ENCODE results near the gene WNT3. TPM values are rescaled to one million over a fixed set of nuclear protein-coding genes. Genes with fewer than 3 reads are reported as not detected.

The WNT3 gene
- total RNA-seq, 1 donor from 2014 or later = 1.5 TPM

DNA sequence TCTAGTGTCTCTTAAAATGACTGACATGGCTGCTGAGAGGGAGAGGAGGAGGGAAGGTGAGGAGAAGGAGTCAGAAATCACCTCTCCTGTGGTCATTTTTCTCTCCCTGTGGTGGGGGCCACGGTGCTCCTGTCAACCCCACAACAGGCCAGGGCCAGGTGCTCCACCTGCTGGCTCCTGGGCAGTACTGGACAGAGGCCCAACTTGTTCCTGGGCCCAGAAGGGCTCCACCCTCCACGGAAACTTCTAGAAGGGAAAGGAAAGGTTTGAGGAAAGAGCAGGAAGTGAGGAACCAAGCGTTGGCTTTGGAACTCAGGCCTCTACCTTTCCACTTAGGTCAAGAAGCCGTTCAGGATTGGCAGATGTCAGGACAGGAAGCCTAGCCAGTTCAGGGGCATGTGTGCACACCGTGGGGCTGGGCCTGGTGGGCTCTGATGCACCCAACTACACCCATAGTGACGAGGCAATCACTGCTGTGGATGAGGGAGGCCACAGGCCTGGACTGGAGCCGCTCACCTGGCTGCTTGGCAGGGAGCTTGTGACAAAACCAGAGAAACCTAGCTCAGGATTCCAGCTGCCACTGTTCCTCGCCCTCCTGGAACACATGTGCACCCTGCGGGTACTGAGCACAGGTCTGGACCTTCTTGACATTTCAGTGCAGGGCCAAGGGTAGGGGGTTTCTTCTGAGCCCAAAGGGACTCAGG lies 36.1 kb downstream of the WNT3 start:
- intact Hi-C loops (cut with DNase I) = no loop called here
- Histone ChIP-seq H3K27ac (no peak overlapping the region), H3K27me3 (no peaks in the 10 kb centered on the region), H3K36me3 (no peaks in the 10 kb centered on the region), H3K4me1 (no peaks in the 10 kb centered on the region), H3K4me3 (no peak overlapping the region), H3K9me3 (no peaks in the 10 kb centered on the region)
- no peak for DNase-seq (ENCODE audit: extremely low spot score in 2 of 2)
- TF ChIP-seq, protein P1, sequence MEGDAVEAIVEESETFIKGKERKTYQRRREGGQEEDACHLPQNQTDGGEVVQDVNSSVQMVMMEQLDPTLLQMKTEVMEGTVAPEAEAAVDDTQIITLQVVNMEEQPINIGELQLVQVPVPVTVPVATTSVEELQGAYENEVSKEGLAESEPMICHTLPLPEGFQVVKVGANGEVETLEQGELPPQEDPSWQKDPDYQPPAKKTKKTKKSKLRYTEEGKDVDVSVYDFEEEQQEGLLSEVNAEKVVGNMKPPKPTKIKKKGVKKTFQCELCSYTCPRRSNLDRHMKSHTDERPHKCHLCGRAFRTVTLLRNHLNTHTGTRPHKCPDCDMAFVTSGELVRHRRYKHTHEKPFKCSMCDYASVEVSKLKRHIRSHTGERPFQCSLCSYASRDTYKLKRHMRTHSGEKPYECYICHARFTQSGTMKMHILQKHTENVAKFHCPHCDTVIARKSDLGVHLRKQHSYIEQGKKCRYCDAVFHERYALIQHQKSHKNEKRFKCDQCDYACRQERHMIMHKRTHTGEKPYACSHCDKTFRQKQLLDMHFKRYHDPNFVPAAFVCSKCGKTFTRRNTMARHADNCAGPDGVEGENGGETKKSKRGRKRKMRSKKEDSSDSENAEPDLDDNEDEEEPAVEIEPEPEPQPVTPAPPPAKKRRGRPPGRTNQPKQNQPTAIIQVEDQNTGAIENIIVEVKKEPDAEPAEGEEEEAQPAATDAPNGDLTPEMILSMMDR (IDR thresholded peaks at IDR 0.05) = no peak
- TF ChIP-seq POLR2A (IDR thresholded peaks at IDR 0.05) (no peak), POLR2AphosphoS5 (IDR thresholded peaks at IDR 0.05; ENCODE audit: insufficient read depth in 1 of 2, low read depth in 1 of 2) (no peak)

DNA sequence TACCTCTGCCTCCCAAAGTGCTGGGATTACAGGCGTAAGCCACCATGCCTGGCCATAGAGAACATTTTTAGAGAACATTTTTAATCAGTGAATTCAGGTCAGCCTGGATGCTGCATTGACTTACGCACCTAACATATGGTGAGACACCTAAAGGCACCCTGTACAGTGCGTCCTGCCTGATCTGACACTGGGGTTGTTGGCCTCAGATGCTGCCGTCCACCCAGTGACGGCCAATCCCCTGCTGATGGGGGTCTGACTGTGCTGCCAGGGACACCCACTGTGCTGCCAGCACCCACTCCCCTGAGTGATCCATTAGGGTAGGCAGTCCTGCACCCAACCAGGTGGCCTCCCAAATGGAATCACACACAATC lies 38.5 kb downstream of the WNT3 start:
- H3K27me3 ChIP-seq = no peaks in the 10 kb centered on the region
- DNase-seq (ENCODE audit: extremely low spot score in 2 of 2) = no peak
- H3K36me3 ChIP-seq = no peaks in the 10 kb centered on the region
- H3K4me3 ChIP-seq = no peak overlapping the region
- intact Hi-C loops (cut with DNase I) = no loop called here
- H3K27ac ChIP-seq = no peak overlapping the region
- H3K4me1 ChIP-seq = no peaks in the 10 kb centered on the region
- no peaks in the 10 kb centered on the region for H3K9me3 ChIP-seq
- no peak for TF ChIP-seq POLR2AphosphoS5 (IDR thresholded peaks at IDR 0.05; ENCODE audit: insufficient read depth in 1 of 2, low read depth in 1 of 2)

DNA sequence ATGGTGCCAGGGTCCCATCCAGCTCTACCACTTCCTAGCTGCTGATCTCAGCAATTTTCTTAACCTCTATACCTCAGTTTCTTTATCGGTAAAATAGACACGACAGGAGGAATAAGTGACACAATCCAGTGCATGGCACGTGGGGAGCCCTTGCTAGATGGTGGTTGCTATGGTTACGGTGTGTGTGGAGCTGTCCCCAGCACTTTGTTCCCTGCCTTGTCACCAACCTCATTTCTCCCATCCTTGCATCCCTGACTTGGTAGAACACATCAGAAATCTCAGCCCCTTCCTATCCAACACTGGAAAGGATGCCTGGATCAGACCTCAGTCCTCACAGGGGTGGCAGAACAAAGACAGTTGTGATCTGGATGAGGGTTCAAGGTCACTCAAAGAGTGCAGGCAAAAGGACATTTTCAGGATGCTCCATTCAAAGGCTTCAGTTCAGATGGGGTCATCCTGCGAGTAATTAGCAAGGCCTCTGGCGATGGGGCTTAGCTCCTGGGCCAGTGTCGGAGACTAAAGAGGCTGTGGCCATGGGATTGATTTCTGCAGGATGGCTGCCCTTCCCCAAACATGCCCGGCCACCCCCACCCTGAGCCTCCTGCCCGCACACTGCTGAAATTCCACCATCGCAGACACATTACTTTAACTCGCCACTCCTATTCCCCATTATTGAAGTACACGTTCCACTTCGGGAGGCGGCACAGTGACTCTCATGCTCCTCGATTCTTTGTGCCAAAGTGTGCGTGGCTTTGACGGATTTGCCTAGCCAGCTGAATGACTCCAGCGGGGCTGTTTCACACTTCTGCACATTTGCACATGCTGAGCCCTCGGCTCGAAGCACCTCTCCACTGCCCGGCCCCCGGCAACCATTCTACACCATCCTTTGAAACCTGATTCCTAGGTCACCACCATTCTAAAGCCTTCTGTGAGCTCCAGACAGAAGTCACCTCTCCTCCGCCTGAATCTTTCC lies 40.3 kb downstream of the WNT3 start:
- no peaks in the 10 kb centered on the region for H3K27me3 ChIP-seq
- H3K36me3 ChIP-seq = no peaks in the 10 kb centered on the region
- intact Hi-C loops (cut with DNase I) = no loop called here
- no peak for DNase-seq (ENCODE audit: extremely low spot score in 2 of 2)
- no peak for TF ChIP-seq POLR2A (IDR thresholded peaks at IDR 0.05)
- TF ChIP-seq POLR2AphosphoS5 (IDR thresholded peaks at IDR 0.05; ENCODE audit: insufficient read depth in 1 of 2, low read depth in 1 of 2) = no peak
- no peak overlapping the region for H3K4me3 ChIP-seq
- H3K27ac ChIP-seq = no peak overlapping the region
- no peaks in the 10 kb centered on the region for H3K9me3 ChIP-seq
- no peaks in the 10 kb centered on the region for H3K4me1 ChIP-seq

DNA sequence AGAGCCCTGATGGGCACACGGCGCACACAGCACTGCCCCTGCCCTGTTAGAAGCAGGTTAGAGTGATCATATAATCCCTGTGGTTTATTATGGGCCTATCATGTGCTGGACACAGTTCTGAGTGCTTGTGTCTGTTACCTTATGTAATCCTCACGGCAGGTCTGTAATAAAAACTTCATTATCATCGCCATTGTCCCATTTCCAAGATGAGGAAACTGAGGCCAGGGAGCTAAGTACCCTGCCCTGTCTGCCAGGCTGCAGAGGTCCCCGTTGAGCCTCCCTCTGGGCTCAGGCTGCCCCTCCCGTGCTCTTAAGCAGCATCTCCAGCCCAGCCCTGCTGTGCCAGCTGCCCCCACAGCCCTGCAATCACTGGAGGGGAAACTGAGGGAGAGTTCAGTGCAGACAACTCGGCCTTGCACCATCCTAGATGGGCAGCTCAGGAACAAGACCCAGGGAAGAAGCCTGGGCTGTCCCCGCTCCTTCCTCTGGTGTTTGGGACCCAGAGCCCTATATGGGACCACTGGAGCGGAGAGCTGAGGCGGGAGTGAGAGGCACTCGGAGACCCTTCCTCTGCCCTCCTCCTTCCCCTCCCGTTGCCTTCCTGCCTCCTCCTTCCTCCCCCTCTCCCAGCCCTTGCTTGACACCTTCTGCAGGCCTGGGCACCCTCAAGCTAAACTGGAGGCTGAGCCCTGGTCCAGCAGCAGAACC lies 42.0 kb downstream of the WNT3 start:
- TF ChIP-seq, protein P1 (IDR thresholded peaks at IDR 0.05) = no peak
- TF ChIP-seq POLR2A (IDR thresholded peaks at IDR 0.05) = no peak
- no peak for TF ChIP-seq POLR2AphosphoS5 (IDR thresholded peaks at IDR 0.05; ENCODE audit: insufficient read depth in 1 of 2, low read depth in 1 of 2)
- Histone ChIP-seq H3K27ac (no peak overlapping the region), H3K9me3 (no peaks in the 10 kb centered on the region), H3K36me3 (no peaks in the 10 kb centered on the region), H3K4me1 (peaks cover 9% of the 10 kb centered on the region), H3K4me3 (no peak overlapping the region), H3K27me3 (no peaks in the 10 kb centered on the region)
- no peak for DNase-seq (ENCODE audit: extremely low spot score in 2 of 2)
- intact Hi-C loops (cut with DNase I) = no loop called here

DNA sequence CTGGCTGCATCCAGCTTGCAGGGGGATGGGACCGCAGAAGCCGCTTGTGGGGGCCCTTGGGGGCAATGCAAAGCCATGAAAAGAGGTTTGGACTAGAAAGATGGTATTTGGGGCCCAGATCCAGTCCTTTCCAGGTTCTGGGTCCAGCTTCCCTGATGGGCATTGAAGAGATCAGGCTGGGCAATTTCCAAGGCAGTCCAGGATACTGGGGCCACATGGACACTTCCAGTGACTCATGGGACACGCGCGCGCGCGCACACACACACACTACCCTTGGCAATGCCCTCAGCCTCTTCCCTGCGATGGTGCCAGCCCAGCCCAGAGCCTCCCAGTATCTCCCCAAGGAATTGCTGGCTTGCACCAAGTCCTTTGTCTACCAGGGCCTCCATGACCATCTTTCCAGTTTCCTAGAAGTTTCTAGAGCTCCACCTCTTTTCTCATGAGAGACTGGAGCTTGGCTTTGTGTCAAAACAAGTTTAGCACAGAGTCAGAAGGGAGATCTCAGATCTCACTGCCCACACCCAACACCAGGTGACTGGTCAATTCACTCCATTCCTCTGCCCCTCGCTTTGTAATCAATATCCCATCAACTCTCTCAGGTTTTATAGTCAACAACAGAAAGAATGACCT lies 44.3 kb downstream of the WNT3 start:
- TF ChIP-seq, protein P1 (IDR thresholded peaks at IDR 0.05) = no peak
- TF ChIP-seq POLR2AphosphoS5 (IDR thresholded peaks at IDR 0.05; ENCODE audit: insufficient read depth in 1 of 2, low read depth in 1 of 2) (no peak), POLR2A (IDR thresholded peaks at IDR 0.05) (no peak)

More for the DNA sequence above, 44.3 kb downstream of the WNT3 start:
- Histone ChIP-seq H3K27me3 (no peaks in the 10 kb centered on the region), H3K36me3 (no peaks in the 10 kb centered on the region), H3K27ac (no peak overlapping the region), H3K4me3 (no peak overlapping the region), H3K9me3 (no peaks in the 10 kb centered on the region), H3K4me1 (peaks cover 29% of the 10 kb centered on the region)
- DNase-seq (ENCODE audit: extremely low spot score in 2 of 2) = no peak
- intact Hi-C loops (cut with DNase I) = no loop called here

All from vagina (tissue), 2 donors.